ENCODE data around the gene MAP3K14. TPM values are rescaled to one million over a fixed set of nuclear protein-coding genes. Genes with fewer than 3 reads are reported as not detected.
A peak's percentile ranks its signal among the peaks of the same experiment; 100 is the strongest.

Gene MAP3K14
- total RNA-seq, 2 donors from 2014 or later, result 12.5 to 16.1 TPM

GRCh38 chr17:45279898-45280297, 36.9 kb downstream of the MAP3K14 start:
- no peaks in the 10 kb centered on the region for H3K9me3 ChIP-seq
- no peak overlapping the region for H3K27ac ChIP-seq
- no peak for DNase-seq (ENCODE audit: low spot score)
- intact Hi-C loops (cut with DNase I), result no loop called here
- WGBS, result 45% methylated on average over 3 of the region's 3 CpGs
- H3K4me3 ChIP-seq, result no peak overlapping the region
- H3K4me1 ChIP-seq (replicated peaks), result peaks cover 5% of the 10 kb centered on the region
- peaks cover 0 to 15% of the 10 kb centered on the region in 2 donors for H3K36me3 ChIP-seq
- no peaks in the 10 kb centered on the region for H3K27me3 ChIP-seq (replicated peaks; ENCODE audit: insufficient read depth)
- TF ChIP-seq POLR2AphosphoS5 (IDR thresholded peaks at IDR 0.05), result no peak
- no peak for TF ChIP-seq POLR2A (IDR thresholded peaks at IDR 0.05)
- TF ChIP-seq CTCF (IDR thresholded peaks at IDR 0.05), result no peak

- WGBS, result 10% methylated on average over 7 of the region's 7 CpGs
- TF ChIP-seq POLR2A (IDR thresholded peaks at IDR 0.05) (no peak), CTCF (IDR thresholded peaks at IDR 0.05) (no peak), POLR2AphosphoS5 (IDR thresholded peaks at IDR 0.05) (peak; percentile 50)
- Histone ChIP-seq H3K4me3 (no peak overlapping the region), H3K4me1 (replicated peaks) (peaks cover 5% of the 10 kb centered on the region), H3K9me3 (no peaks in the 10 kb centered on the region), H3K27ac (peak overlapping the region; percentile 34 to 61), H3K27me3 (replicated peaks; ENCODE audit: insufficient read depth) (no peaks in the 10 kb centered on the region), H3K36me3 (peaks cover 0 to under 1% of the 10 kb centered on the region in 2 donors)
- intact Hi-C loops (cut with DNase I), result loop anchor here (1.0 to 2.0 kb wide), 3 partner anchors 39 to 106 kb away; partner anchors contain the start of gene MAP3K14
- peak; percentile 29 for DNase-seq (ENCODE audit: low spot score)
Measured at GRCh38 chr17:45277992-45278391, 38.8 kb downstream of the MAP3K14 start.

- 18% methylated on average over 16 of the region's 16 CpGs for WGBS
- no peaks in the 10 kb centered on the region for H3K9me3 ChIP-seq
- peak; percentile 93 for DNase-seq (ENCODE audit: low spot score)
- peak overlapping the region; percentile 7 to 61 for H3K27ac ChIP-seq
- no peaks in the 10 kb centered on the region for H3K36me3 ChIP-seq
- no peaks in the 10 kb centered on the region for H3K27me3 ChIP-seq (replicated peaks; ENCODE audit: insufficient read depth)
- TF ChIP-seq POLR2A (IDR thresholded peaks at IDR 0.05) (no peak), CTCF (IDR thresholded peaks at IDR 0.05) (peak; percentile 62 to 94 (median 88)), POLR2AphosphoS5 (IDR thresholded peaks at IDR 0.05) (peak; percentile 79)
- H3K4me1 ChIP-seq (replicated peaks), result peaks cover 5% of the 10 kb centered on the region
- intact Hi-C loops (cut with DNase I), result loop anchor here (2.0 kb wide), 2 partner anchors 39 to 59 kb away; partner anchors contain the start of gene MAP3K14
- no peak overlapping the region for H3K4me3 ChIP-seq
Measured at GRCh38 chr17:45277216-45277849, 39.5 kb downstream of the MAP3K14 start.

- Histone ChIP-seq H3K9me3 (no peaks in the 10 kb centered on the region), H3K27me3 (replicated peaks; ENCODE audit: insufficient read depth) (no peaks in the 10 kb centered on the region), H3K4me1 (replicated peaks) (peaks cover 5% of the 10 kb centered on the region), H3K36me3 (no peaks in the 10 kb centered on the region), H3K27ac (no peak overlapping the region), H3K4me3 (no peak overlapping the region)
- whole genome bisulfite sequencing, result 51% methylated on average over 6 of the region's 6 CpGs
- intact Hi-C loops (cut with DNase I), result loop anchor here (2.0 kb wide), 2 partner anchors 41 to 57 kb away; partner anchors contain the start of gene MAP3K14
- no peak for DNase-seq (ENCODE audit: low spot score)
- TF ChIP-seq POLR2A (IDR thresholded peaks at IDR 0.05), result no peak
- TF ChIP-seq POLR2AphosphoS5 (IDR thresholded peaks at IDR 0.05), result no peak
- TF ChIP-seq CTCF (IDR thresholded peaks at IDR 0.05), result no peak
Measured at GRCh38 chr17:45276031-45276430, 40.8 kb downstream of the MAP3K14 start.

- TF ChIP-seq POLR2A (IDR thresholded peaks at IDR 0.05), result no peak
- TF ChIP-seq CTCF (IDR thresholded peaks at IDR 0.05), result no peak
- TF ChIP-seq POLR2AphosphoS5 (IDR thresholded peaks at IDR 0.05), result no peak
- Histone ChIP-seq H3K4me1 (replicated peaks) (peaks cover 5% of the 10 kb centered on the region), H3K27ac (no peak overlapping the region), H3K36me3 (peaks cover 7 to 10% of the 10 kb centered on the region in 2 donors), H3K27me3 (replicated peaks; ENCODE audit: insufficient read depth) (no peaks in the 10 kb centered on the region), H3K9me3 (no peaks in the 10 kb centered on the region), H3K4me3 (no peak overlapping the region)
- no peak for DNase-seq (ENCODE audit: low spot score)
- WGBS, result 96% methylated on average over 5 of the region's 5 CpGs
- intact Hi-C loops (cut with DNase I), result no loop called here
Measured at GRCh38 chr17:45274033-45274432, 42.8 kb downstream of the MAP3K14 start.

Data from prostate gland (tissue), 2 donors.